ENCODE data around the gene FAIM2.
"Not testable (repeated sequence)": the region's sequence is repeated elsewhere in the genome, so short reads cannot be mapped to it uniquely, and the experiment has no call there.

Gene FAIM2

DNA sequence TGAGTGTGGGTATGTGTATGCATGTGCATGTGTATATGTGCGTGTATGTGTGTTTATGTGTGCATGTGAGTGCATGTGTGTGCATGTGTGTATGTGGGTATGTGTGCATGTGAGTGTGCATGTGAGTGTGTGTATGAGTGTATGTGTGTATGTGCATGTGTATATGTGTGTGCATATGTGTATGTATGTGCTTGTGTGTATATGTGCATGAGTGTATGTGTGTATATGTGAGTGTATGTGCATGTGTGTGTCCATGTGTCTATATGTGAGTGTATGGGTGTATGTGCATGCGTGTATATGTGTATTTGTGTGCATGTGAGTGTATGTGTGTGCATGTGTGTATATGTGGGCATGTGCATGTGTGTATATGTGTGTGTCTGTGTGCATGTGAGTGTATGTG is 25.7 kb downstream of the FAIM2 start:
- no peak for DNase-seq (ENCODE audit: low spot score)

DNA sequence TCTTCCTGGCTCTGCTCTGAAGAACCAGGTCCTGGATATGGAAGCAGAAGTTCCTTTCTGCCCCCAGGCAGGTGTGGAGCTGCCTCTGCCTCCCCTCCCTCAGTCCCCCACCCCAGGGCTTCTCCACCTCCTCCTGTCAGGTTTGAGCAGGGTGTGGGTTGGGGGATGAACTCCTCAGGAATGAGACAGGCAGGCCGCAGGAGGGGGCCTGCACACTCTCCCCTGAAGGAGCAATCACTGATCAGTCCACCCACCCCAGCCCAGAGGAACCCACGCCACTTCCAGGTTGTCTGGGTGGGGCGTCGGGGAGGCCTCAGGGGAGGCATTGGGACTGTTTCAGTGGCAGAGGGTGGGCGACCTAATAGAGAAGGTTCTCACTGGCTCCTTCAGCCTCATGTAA is 26.6 kb downstream of the FAIM2 start:
- DNase-seq (ENCODE audit: low spot score), result no peak

DNA sequence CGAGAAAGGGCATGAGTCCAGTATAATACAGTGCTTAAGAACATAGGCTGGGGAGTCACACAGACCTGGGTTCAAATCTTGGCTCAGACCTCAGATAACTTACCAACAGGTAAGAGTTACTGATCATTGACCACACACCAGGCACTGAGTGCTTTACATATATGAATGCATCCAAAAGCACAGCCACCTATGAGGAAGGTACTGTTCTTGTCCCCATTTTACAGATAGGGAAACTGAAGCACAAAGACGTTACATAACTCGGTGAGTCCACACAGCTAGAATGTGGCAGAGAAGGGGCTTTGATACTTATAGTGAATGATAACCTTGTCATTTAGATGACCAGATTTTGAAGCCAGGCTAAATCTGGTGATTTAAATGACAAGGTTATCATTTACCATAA is 27.6 kb downstream of the FAIM2 start:
- DNase-seq (ENCODE audit: low spot score), result no peak

DNA sequence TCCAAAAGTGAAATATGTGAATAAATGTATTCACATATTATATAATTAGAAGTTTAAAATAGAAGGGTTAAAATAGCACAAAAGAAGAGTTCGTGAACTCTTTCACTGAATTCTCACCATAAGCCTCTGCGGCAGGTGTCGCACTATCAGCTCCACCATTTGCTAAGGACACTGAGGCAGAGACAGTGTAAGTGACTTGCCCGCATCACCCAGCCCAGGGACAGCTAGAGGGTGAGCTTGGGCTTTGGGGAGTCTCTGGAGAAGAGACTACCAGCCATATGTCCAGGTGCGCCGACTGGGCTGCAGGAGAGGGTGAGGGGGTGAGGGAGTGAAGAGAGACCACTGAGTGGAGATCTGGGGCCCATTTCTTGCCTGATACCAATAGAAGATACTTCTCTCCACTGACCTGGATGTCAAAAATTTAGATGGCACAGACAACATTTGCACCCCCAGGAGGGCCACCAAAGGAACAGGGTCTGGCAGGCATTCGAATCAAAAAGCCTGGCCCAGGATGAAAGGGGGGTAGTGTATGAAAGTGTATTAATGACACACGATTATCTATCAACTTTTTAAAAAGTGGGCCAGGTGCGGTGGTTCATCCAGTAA is 28.5 kb downstream of the FAIM2 start:
- DNase-seq (ENCODE audit: low spot score), result no peak

DNA sequence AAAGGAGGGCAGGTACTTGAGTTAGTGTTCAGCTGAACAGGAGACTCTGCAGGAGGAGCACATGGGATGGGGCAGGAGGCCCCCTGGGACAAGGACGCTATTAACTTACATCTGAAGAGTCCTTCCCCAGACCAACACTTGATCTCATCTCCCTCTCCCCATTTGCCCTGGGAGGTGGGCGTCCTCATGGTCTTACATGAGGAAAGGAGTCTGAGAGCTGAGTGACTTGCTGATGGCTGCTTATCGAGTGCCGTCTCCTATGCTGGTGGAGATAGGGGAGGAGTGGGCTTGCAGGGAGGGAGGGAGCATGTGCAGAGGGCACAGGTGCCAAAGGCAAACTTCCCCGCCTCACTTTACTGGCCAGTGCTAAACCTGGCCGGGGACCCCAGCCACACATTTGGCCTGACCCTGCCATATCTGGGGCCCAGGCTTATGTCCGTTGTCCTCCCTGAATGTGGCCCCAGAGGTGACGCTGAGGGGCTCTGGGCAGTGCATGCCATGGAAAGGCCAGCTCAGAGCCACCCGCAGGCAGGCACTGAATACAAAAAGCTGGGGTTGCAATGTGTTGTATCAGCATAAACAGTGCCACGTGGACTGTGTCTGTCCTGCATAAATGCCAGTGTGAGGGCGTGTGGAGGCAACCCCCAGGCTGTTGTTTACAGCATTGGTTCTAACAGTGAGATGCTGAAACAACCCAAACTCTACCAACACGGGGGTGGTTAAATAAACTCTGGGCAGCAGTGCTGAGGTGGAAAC is 29.4 kb downstream of the FAIM2 start:
- DNase-seq (ENCODE audit: low spot score), result no peak

DNA sequence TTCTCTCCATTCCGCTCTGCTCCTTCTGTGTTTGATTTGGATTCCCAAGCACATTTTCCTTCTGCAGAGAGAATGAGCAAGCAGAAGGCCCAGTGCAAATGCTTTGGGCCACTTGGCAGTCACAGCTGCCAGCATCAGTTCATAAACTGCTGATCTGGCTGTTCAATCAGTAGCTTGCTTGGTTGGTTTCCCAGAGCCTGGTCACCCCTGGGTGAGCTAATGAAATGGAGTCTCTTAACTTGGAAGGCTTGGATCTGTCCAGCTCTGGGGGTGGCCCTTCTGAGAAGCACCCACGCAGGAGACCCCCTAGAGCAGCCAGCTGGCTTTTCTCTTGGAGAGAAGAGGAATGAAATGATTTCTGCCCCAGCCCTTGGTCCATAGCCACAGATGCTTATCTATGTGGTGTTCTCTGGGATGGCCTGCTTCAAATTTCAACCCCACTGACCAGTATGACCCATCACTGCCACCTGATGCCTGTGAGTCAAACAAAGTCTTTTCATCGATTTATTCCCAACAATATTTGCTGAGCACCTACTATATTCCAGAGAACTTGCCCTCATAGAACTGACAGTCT is 30.3 kb downstream of the FAIM2 start:
- DNase-seq (ENCODE audit: low spot score), result no peak

DNA sequence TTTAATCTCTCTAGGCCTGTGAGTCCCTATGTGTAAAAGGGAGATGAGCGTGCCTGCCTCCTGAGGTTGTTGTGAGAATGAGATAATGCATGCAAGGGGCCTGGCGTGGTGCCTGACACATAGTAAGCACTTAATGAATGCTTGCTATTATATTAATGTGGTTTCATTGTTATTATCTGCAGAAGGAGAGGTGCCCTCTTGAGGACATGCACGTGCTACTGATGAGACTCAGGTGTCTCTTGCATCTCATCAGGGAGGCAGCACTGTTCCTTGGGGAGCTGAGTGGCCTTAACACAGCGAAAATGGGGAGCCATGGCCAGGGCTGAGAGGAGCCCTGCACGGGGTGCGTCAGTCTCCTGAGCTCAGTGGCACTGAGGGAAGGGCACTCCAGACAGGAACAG is 30.9 kb downstream of the FAIM2 start:
- DNase-seq (ENCODE audit: low spot score), result no peak

DNA sequence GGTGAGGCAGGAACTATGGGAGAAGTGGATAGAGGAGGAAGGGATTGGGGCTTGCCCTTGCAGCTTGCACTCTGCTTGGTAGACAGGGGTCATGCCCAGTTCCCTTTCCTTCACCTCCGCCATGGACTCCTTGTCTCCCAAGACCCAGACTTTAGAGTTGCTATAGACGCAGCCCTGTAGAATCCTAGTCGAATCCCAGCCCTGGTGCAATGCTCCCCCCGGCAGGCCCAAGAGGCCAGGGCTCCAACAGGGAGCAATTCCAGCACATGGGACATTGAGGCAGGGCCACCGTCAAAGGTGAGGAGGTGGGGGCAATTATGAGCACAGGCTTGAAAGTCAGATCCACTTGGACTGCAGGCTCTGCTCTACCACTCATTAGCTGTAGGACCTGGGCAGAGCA is 31.3 kb downstream of the FAIM2 start:
- DNase-seq (ENCODE audit: low spot score), result no peak

DNA sequence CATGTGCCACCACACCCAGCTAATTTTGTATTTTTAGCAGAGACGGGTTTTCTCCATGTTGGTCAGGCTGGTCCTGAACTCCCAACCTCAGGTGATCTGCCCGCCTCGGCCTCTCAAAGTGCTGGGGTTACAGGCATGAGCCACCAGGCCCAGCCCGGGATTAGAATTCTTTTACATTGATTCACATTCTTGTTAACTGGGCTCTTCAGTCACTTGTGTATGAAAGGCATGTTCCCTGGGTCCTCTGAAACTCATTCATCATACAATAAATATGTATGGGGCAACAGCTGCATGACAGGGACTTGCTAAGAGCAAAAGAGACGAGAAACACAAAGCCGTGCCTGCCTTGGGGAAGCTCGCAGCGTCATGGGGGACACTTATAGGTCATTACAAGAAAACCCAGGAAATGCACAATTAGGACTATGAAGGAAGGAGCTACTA is 31.9 kb downstream of the FAIM2 start:
- DNase-seq (ENCODE audit: low spot score), result not testable (repeated sequence)

DNA sequence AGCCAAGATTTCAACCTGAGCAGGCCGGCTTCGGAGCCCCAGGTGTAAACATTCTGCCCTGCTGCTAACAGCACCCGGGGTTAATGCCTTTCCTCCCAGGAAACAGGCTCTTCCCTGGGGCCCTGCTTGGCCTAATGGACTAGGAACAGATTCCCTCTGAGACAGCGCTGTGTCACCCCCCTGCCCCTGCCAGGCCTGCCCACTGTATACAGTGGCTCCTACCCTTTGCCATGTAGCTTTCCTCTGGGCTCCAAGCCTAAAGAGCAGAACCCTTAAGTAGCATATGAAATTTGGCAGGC is 32.5 kb downstream of the FAIM2 start:
- DNase-seq (ENCODE audit: low spot score), result no peak

DNA sequence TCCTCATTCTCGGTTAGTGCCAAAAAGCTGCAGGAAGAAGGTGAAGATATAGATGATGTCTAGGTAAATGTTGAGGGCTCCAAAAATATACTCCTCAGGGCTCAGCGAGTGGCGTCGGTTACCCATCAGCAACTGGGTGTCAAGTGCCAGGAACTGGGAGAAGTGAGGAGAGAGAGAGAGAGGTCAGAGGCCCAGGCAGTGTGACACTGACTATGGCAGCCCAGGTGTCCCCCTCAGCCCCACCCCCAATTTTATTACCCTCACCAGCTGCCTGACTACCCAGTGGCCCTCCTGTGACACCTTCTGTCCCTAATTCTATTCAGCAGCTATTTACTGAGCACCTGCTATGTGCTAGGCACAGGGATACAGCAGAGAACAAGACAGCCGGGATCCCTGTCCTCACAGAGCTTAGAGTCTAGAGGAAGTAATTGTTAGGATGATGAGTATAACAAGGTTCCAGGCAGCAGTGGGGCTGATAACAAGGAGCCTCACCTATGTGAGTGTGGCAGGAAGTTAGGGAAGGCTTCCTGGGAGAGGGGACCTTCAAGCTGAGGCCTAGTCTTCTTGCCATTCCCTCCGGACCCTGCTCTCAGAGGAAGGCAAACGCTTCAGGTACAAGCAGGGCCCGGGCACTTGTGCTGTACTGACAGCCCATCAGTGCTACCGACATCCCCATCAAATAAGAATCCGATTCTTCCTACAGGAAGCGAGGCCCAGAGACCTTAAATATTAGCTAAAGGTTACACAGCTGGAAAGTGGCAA is 33.0 kb downstream of the FAIM2 start:
- no peak for DNase-seq (ENCODE audit: low spot score)

DNA sequence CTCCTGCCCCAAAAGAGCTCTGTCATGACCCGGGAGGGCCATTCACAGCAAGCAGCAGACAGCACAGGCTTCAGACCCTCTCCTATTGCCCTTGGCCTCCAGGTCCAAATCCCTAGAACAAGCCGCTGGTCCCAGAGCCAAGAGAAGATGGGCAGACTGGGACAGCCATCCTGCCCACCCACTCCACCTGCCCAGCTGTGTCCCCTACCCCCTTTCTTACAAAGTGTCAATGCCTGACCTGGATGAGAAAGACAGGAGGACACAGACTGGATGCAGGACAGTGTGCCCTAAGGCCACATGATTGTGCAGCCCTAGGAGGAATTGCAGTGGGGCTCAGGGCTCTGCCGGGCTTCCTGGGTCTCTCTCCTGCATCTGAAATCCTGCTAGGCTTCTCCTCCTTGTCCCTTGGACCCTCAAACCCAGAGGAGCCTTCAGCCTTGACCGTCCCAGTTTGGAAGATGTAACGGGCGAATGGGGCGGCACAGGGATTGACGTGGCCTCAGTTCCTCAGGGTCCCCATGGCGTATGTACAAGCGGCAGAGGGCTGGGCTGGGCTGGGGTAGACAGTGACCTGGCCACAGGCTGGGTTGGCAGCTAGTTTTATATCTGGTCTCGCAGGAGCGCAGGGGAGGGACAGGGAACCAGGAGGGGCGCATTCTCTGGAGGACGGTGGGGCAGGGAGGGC is 33.7 kb downstream of the FAIM2 start:
- DNase-seq (ENCODE audit: low spot score), result no peak

DNA sequence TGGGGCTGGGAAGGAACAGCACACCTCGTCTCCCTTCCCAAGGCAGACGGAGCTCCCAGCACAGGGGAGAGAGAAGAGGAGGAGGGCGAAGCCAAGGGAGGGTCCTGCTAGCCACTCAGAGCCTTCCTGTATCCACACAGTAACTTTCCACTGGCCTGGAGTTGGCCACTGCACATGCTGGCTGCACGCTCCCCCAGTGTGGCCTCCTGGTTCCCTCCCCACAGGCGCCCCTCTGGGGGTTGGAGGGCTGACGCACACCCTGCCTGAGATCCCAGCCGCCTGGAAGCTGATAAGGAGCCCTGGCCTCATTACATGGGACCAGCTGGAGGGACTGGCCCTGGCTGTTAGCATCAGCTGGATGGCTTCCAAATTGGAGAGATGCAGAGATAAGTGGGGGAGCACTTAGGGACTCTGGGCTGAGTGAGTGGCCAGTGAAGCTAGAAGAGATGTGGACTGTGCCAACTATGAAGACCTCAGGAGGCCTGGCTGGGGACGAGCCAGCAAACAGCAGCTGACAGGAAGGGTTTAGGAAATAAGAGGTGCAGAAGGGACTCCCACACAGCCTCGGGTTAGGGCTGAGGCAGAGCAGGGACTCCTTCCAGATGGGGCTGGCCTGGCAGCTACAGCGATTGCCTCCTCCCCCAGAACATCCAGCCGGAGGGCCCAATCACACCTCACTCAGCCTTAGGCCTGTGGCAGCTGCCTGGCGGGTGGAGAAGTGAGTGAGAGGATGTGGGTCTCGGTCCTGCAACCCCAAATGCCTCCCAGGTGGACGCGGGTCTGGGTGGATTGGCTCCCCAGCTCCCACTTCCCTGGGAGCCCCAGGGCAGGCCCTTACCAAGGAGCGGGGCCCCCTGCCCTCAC is 34.5 kb downstream of the FAIM2 start:
- peak; percentile 8 for DNase-seq (ENCODE audit: low spot score)

DNA sequence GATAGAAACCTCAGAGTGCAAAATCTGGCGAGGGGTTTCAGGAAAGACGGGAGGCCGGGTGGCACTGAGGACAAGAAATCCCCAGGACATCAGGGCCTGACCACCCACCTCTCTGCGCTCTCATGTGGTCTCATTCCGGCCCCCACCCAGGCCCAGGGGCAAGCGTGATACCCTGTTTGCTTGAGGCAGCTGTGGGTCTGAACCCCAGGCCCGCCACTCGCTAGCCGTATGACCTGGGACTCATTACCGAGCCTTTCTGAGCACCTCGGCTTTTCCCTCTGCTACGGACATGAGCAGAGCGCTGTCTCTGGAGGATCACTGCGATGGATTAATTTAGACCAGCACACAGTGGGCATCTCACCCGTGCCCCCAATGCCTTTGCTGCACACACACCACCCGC is 35.3 kb downstream of the FAIM2 start:
- no peak for DNase-seq (ENCODE audit: low spot score)

DNA sequence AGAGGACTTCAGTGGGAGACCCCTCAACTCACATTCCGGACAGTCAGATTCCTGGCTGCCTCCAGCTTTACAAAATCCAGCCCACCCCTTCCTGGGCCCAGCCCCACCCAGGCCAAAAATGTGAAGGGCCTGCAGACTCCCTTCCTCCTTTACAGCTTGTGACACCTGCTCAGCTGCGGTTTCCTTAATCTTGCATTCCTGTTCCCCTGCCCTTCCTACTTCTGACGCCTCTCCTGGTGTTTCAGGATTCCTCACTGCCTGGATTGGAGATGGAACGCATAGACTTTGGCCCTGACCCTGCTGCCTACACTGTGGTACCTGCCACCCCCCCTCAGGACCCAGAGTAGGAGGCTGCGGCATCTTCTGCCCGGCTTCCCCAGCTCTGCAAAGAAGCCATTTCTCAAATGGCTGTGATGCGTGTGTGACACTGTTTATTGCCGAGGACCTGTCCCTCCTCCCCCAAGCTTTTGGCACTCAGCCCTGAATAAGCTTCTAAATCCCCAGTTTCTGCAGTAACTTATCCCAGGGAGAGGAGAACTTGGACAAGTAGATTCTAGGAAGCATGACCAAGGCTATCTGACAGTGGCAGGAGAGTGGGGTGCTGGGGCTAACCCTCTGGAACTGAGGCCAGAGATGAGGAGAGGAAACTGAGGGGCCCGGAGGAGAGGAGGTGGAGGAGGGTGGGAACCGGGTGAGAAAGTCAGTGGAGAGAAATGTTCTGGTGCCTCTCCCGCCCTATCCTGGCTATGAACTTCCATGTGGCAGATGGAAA is 35.9 kb downstream of the FAIM2 start:
- no peak for DNase-seq (ENCODE audit: low spot score)

DNA sequence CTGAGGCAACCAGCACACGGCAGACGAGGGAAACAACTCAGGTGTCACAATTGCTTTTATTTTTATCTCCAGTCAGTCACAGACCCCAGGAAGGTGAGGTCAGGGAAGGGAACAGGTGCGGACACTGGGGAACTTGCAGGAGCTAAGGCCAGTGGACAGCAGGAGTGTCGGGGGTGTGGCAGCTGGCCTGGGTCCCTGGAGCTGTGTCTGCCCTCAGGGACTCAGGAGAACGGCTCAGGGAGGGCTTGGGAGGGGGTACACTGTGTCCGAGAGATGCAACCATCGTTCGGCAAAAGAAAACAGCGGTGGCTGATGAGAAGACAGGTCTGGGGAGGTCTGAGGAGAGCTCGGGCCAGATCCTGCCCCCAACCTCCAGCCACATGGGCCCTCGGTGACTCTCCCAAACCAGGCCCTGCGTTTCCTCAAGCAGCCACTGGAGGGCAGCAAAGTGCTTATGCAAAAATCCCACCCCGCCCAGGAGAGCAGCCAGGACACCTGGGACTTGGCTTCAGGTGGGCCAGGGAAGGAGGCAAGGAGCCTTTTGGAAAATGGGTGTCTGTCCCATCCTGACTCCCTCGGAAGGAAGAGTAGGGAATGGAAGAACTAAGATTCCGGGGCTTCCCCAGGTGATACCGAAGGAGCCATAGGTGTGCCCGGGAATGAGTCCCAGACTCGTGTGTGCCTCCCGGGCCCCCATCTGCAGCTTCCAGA is 36.7 kb downstream of the FAIM2 start:
- peak; percentile 72 for DNase-seq (ENCODE audit: low spot score)

DNA sequence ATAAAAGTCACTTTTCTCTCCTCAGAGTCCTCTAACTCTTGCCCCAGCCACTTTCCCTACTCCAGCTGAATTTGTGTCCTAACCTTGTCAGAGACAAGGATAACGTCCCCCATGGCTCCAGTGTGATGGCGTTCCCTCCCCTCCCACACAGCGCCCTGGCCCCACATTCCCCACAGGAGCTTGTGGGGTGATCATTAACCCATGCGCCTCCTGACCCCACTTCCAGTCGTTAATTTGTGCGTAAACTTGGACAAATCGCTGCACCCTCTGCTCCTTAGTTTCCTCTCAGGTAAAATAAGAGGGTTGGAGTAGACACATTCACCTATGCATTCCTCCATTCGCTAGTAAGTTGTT is 37.9 kb downstream of the FAIM2 start:
- no peak for DNase-seq (ENCODE audit: low spot score)

DNA sequence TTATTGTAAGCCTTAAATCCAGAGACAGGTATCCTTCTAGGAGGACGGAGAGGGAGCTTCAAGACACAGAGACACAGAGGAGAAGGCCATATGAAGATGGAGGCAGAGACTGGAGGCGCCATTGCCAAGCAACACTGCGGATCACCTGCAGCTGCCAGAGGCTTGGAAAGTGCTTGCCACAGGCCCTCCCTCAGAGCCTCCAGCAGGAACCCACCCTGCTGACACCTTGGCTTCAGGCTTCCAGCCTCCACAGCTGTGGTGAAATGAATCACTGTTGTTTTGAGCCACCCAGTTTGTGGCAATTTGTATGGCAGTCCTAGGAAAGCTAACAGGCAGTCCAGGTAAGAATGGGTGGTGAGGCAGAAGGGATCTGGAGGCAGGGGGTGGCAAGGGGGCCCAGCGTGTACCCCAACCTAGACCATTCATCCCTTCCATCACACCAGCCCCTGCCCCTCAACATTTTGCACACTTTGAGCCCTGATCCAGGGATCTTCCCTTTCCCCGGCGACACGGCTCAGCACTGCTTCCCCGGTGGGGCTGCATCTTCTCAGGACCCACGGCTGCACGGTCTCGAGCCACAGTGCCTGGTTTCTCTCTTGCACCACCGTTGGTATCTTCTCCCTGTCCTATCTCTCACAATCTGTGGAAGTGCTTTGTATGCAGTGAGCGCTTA is 38.5 kb downstream of the FAIM2 start:
- no peak for DNase-seq (ENCODE audit: low spot score)

DNA sequence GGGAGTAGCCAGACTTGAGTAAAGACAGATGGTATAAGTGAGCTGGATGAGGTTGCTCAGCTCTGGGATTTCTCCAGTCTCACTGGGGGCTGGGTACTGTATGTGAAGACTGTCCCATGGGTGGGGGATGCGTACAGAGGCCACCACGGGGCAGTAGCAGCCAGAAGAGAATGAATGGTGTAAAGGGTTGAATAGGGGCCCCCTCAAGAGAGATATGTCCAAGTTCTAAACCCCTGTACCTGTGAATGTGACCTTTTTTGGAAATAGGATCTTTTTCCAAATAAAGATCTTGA is 39.0 kb downstream of the FAIM2 start:
- no peak for DNase-seq (ENCODE audit: low spot score)
